ENCODE results near the gene ARHGEF39.

ARHGEF39 gene

DNA sequence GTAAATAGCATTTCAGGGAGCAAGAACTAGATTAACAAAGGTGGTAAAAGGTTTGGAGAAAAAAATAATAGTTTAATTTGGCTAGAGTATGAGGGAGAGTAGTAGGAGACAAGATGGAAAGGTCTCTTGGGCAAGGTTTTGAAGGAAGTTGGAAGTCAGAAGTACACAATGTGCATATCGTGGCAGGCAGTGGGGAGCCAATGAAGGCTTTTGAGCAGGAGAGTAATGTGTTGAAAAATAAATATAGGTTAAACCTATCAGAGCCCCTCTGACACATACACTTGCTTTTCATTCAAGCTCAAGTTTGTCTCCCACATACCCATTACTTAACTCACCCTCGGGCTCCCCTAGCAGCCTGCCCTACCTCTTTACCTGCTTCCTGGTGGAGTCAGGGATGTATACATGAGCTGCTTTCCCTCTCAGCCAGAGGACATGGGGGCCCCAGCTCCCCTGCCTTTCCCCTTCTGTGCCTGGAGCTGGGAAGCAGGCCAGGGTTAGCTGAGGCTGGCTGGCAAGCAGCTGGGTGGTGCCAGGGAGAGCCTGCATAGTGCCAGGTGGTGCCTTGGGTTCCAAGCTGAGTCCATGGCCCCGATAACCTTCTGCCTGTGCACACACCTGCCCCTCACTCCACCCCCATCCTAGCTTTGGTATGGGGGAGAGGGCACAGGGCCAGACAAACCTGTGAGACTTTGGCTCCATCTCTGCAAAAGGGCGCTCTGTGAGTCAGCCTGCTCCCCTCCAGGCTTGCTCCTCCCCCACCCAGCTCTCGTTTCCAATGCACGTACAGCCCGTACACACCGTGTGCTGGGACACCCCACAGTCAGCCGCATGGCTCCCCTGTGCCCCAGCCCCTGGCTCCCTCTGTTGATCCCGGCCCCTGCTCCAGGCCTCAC lies 8.4 kb upstream of the ARHGEF39 start, which contains the start of gene CA9:
CA9 (plus strand) TSS at position 797 of the 893 bp plus-strand sequence; CDS start at position 829, 32 bp downstream.
- no peak for FAIRE-seq

DNA sequence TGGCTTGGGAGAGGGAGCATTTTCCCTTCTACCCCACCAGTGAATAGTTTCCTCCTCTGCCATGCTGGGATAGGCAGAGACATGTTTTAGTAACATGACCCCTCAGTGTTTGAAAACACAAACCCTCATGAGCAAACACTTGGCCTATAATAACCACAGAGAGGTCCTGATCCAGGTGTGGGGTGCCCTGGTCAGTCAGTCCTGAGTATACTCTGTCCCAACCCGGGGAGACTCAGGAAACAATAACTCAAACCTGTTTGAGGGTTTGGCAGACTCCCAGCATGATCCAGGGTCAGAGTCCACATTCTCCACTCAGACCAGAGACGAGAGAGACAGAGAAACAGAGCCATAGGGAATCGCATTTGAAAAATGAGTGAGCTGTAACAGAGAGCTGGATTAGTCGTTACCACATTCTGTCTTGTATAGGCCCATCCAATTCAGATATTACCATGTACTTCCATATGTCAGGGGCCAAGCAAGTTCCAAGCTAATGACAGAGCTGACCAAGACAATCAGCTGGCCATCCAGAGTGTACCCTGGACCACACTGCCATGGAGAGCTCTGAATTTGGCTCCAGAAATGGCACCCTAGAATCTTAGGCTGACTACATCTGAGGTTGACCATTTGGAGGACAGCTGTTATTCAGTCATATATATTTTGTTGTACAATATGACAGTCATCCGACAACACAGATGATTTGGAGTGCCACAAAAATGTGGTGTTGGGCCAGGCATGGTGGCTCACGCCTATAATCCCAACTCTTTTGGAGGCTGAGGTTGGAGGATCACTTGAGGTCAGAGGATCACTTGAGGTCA lies 4.5 kb upstream of the ARHGEF39 start:
- no peak for FAIRE-seq

DNA sequence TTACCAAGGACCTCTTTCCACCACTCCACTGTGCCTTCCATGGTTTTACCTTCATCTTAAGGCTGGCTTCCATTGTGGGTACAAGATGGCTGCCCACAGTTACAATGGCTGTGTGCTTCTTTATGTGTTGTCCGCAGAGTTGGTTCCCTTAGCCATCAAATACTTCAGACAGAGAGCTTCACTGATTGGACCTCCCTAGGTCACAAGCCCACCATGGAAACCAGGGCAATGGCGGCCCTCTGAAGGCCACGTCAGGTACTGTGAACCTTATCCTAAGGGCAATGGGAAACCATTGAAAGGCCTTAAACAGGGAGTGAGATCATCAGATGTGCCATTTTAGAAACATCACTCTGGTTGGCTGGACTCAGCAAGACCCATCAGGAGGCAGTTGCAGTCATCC lies 2.9 kb upstream of the ARHGEF39 start:
- FAIRE-seq: no peak

DNA sequence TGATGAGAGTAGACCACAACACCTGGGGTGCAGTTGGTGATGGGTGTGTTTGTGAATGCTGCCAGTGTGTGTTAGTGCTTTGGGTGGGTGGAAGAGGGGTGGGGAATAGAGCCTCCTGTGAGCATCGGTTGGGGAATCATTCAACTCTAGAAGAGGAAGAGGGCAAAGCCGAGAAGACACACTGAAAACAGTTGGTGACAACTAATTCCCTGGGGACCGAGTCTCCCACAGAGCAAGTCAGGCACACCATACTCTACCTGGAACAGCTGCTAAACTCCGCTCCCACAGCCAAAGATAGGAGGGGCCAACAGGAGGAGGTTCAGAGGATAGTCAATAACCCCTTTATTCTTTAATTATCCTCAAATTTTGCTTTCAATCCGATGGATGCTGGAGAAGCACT lies 1.6 kb upstream of the ARHGEF39 start:
- no peak for FAIRE-seq

DNA sequence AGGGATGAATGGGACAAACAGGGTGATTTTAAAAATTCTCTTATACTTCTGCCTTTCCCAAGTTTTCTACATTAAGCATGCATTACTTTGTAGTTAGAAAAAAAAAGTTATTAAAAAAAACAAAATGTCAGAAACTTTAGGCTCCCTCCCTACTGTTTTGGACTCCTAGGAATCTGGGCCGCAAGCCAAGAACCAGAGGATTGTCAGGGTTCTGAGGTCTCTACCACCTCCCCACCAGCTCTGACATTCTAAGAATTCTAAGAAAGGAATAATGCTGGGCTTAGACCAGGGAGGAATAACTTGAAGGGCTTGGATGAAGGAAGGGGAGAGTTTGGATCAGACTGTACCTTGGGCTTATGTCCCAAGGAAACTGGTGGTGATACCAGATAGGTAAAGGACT lies 1.1 kb upstream of the ARHGEF39 start:
- no peak for FAIRE-seq

DNA sequence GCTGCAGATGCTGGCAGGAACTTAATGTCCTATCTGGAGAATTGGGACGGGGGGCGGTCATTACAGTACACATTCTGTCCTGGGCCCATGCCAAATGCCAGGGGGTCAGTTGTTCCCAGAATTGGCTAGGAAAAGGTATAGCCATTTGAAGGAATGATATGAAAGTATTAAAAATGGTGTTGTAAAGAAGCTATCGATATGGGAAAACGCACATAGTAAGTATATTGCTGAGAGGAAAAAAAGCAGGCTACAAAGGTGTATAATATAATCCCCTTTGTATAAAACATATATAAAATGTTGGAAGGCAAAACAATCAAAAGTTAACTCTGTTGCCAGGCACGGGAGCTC lies 450 bp upstream of the ARHGEF39 start:
- FAIRE-seq: no peak

DNA sequence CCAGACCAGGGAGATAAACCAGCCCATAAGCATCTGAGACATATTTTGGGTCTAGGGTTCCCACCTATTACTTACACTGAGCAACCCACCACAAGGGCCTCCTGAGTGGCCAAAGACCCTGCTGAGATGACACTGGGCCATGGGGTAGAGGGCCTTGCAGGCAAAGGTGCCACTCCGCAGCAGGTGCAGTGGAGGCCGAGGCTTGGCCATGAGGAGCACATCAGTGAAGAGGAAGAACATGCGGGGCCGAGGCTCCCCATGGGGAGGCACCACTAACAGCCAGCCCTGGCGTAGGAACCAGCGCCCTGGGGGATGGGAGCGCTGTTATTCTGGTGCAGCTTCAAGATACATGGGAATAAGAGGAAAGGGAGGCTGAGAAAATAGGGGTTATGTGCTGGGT lies 2.6 kb downstream of the ARHGEF39 start:
- no peak for FAIRE-seq

DNA sequence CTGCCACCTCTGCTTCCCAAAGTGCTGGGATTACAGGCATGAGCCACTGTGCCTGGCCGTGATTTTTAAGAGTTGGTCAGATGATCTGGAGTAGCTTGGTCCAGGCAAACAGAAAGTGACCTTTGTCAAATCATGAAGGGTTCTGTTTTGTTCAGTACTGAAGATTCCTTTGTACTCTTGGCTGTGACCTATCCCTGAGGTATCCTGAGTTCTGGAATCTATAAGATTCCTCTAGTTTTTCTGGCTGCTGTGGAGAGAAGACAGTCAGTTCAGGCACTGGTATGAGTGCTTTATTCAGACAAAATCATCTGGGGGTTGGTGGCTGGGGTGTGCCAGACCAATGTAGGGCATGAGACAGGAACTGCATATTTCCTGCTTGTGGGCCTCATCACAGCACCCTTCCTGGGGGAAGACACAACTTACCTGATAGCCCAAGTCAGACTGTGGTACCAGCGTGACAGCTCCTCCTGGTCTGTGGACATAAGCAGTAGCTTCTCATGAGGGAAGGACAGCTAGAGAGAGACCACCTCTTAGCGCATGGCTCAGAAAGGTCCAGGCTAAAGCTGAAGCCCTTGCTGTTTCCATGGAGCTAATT lies 3.1 kb downstream of the ARHGEF39 start:
- no peak for FAIRE-seq

DNA sequence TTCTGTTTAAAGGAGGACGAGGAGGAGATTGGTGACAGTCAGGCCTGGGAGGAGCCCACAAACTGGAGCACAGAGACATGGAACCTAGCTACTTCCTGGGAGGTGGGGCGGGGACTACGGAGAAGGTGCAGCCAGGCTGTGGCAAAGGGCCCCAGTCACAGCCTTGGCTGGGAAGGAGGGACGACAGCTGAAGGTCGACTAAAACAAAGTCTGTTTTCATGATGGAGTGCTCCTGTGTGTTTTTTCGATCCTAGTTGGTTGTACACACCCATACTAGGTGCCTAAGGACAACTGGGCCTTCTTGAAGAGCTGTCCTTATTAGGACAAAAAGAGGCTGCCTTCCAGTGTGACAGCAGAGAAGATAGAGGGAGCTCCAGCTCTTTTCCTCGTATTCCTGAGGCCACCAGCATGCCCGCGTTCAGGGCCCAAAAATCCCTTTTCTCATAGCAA lies 4.0 kb downstream of the ARHGEF39 start:
- FAIRE-seq: no peak

DNA sequence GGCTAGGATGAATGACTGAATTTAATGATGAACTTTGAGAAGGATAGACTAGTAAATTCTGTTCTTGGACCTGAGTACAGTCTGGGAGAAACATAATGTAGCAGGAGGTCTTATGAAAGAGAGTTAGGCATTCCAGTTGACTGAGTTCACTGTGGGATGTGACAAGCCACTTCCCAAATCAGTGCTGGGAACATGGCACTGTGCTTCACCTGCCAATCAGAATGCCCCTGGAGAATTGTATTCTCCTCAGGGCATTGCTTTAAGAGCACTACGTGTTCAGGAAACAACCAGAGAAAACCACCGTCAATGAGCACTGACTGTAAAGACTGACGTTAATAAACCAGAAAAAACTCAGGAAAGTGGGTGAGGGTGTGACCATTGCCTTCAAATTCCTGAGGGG lies 5.7 kb downstream of the ARHGEF39 start:
- FAIRE-seq: no peak

DNA sequence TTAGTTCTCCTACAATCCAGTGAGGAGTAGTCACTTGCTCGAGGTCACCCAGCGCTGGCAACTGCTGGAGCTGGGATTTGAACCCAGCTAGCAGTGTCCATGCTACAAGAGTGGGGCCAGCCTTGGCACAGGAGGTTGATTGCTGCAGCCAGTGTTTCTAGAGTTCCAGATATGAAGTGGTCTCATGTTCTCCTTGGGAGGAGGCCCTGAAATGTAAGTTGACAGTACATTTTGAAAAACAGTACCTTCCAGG lies 6.1 kb downstream of the ARHGEF39 start:
- no peak for FAIRE-seq

DNA sequence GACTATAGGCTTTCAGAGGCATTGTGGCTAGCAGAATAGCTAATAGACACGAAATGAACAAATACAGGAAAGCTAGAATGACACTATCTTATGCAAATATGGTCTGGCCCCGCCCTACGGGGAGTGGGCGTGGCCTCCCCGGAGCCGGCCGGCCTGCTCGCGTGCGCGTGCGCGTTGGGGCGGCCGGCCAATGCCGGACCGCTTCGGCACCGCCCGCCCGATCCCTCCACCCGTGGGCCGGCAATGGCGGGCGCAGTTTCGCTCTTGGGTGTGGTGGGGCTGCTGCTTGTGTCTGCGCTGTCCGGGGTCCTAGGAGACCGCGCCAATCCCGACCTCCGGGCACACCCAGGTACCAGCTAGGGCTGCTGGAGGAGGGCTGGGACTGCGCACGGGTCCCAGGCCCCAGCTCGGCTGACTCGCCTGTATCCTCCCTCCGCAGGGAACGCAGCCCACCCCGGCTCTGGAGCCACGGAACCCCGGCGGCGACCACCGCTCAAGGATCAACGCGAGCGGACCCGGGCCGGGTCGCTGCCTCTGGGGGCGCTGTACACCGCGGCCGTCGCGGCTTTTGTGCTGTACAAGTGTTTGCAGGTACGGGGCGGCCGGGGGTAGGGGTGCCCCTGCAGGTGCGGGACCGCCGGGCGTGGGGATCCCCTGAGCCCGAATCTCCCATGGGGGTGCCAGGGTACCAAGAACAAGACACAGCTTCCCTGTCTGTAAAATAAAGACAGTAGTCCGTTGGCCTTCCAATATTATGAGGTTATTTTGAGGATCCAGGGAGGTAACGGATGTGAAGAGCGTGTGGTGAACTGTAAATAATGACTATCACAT lies 6.6 kb downstream of the ARHGEF39 start, which contains the start of gene CCDC107:
CCDC107 (plus strand) TSS at position 156 of the 831 bp plus-strand sequence; CDS start at position 244, 88 bp downstream.
- FAIRE-seq: no peak

DNA sequence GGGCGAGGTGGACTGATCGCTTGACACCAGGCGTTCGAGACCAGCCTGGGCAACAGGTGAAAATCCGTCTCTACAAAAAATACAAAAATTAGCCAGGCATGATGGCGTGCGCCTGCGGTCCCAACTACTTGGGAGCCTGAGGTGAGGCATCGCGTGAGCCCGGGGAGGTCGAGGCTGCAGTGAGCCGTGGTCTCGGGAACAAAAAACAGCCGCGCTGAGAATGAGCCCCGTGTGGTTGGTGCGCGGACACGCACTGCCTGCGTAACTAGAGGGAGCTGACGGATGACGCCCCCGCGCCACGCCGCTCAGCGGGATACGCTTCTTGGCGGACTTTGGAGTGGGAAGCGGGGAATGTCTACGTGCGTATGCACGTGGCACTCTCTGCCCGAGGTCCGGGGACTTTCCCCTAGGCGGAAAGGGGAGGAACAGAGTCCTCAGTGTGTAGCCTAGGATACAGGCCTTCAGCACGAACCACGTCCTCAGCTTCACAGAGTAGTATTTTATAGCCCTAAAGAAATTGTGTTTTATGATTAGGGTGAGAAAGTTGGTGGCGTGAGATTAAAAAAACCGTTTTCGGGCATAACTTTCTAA lies 7.4 kb downstream of the ARHGEF39 start, which contains the start of gene RMRP:
RMRP (minus strand) TSS at position 474 of the 591 bp plus-strand sequence.
- FAIRE-seq: peak; percentile 68

DNA sequence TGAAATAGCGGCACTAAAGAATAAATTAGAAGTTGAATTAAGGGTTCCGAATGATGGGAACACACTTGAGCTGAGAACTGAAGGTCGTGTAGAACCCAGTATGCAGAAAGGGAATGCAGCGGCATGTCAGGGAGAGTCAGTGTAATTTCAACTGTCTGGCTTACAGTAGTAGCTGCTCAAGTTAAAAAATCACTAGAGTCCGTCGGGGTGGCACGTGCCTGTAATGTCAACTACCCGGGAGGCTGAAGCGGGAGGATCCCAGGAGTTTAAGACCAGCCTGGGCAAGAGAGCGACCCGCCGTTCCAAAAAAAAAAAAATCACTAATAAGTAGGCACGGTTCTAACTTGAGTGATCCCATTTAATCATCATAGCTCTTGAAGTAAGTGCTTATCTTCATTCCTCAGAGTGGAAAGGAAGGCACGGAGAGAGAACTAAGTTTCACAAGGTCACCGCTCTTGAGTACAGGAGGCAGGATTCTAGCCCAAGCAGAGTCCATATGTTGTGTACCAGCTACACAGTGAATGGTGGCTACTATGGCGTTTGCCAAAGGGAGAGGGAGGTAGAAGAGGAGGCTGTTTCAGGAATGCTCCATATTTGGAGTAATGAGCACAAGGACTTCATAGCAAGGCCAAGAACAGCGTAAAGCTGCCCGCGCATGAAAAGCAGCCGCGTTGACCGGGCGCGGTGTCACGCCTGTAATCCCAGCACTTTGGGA lies 8.0 kb downstream of the ARHGEF39 start:
- FAIRE-seq: no peak

DNA sequence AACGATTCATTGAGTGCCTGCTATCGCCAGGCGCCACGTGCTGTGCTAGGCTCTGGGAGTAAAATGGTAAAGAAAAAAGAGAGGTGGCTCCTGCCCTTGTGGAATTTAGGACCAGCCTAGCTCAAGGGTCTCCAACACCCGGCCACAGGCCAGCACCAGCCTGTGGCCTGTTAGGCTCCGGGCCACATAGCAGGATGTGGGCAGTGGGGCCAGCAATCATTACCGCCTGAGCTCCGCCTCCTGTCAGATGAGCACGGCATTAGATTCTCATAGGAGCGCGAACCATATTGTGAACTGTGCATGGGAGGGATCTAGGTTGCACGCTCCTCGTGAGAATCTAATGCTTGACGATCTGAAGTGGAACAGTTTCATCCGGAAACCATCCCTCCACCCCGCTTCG lies 8.6 kb downstream of the ARHGEF39 start:
- no peak for FAIRE-seq

DNA sequence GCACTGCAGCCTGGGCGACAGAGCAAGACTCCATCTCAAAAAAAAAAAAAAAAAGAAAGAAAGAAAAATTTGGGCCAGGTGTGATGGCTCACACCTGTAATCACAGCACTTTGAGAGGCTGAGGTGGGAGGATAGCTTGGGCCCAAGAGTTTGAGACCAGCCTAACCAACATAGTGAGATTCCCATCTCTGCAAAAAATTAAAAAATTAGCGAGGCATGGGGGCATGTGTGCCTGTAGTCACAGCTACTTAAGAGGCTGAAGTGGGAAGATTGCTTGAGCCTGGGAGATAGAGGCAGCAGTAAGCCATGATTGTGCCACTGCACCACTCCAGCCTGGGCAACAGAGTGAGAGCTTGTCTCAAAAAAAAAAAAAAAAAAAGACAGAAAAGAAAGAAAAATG lies 11.4 kb downstream of the ARHGEF39 start:
- FAIRE-seq: no peak

DNA sequence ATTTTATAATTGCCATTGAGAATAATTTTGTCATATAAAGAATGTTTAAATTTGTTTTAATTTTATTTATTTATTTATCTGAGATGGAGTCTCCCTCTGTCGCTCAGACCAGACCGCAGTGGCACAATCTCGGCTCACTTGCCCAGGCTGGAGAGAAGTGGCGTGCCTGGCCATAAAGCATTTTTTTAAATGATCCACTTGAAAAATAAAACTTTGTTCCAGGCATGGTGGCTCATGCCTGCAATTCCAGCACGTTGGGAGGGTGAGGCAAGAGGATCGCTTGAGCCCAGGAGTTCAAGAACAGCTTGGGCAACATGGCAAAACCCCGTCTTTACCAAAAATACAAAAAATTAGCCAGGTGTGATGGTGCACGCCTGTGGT lies 12.2 kb downstream of the ARHGEF39 start:
- no peak for FAIRE-seq

DNA sequence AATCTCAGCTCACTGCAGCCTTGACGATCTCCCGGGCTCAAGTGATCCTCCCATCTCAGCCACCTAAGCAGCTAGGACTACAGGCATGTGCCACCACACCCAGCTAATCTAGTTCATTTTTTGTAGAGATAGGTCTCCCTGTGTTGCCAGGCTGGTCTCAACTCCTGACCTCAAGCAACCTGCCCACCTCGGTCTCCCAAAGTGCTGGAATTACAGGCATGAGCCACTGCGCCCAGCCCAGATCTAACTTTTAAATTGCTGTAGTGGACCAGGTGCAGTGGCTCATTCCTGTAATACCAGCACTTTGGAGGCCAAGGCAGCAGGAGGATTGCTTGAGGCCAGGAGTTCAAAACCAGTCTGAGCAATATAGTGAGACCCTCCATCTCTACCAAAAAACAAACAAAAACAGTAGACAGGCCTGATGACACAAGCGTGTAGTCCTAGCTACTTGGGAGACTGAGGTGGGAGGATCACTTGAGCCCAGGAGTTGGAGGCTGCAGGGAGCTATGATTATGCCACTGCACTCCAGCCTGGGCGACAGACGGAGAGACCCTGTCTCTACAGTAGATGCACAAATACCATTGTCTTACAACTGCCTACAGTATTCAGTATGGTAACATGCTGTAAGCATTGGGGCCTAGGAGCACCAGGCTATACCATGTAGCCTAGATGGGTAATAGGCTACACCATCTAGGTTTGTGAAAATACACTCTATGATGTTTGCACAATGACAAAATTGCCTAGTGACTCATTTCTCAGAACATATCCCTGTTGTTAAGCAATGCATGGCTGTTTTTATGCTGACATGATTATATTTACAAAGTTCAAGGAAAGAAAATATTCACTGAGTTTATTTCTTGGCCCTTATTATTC lies 12.8 kb downstream of the ARHGEF39 start:
- no peak for FAIRE-seq

DNA sequence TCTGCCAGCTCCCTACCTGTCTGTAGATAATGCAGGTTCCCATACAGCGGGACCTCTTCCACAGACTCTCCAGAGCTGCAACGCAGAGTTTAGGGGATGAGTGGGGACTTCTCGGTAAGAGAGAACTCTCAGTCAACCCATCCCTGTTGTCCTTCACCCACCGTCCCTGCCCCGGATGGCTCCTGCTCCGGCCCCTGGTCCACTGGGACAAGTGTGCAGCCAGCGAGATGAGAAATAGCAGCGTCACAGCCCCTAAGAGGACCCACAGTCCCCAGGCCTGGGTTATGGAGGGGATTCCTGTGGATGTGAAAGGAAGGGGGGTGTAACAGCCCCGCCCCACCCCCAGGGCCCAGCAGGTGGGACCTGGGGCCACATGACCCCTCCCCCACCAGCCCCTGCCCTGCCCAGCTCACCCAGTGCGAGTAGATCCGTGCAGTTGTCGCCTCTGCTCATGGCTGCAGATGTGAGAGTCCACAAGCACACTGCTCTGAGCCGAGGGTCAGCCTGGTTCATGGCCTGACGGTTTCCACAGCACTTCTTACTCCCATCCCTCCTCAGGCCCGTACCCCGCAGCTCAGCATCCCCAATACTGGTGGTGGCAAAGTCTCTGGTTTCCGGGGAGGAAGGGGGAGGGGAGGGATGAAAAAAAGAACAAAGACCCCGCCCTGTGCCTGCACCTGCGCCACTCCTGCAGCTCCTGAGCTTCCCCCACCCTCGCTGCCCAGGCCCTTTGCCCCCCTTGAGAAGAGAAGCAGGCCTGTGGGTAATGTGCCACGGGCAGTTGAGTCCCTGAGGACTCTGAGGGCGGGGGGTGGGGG lies 14.4 kb downstream of the ARHGEF39 start, which contains the start of gene SIT1:
SIT1 (minus strand) TSS at position 591 of the 818 bp plus-strand sequence; CDS start at position 513, 78 bp downstream.
- FAIRE-seq: no peak
